Aorta (tissue), 5 donors: ENCODE data around the gene TEX28. TPM values are rescaled to one million over a fixed set of nuclear protein-coding genes. Genes with fewer than 3 reads are reported as not detected.
"Not testable (repeated sequence)": the region's sequence is repeated elsewhere in the genome, so short reads cannot be mapped to it uniquely, and the experiment has no call there.

Experiments used
- ATAC-seq: fragments of 200-7000 bp; cut with Tn5 transposase; one replicate; pipeline ENCODE4 v1.9.1; 2022; ENCODE audit warnings: moderate library complexity; ENCODE audit not compliant: low FRiP score
- DNase-seq, 2 donors: peaks; one replicate each; pipeline ENCODE4 v3.0.0-alpha.2; 2020
- H3K27ac ChIP-seq, 2 donors: one replicate each; pipeline ENCODE4 v1.5.1; 2013; ENCODE audit warnings: low read length in 2 of 2, mild to moderate bottlenecking in 2 of 2, moderate library complexity in 2 of 2, control low read depth in 1 of 2, inconsistent platforms in 1 of 2, low read depth in 1 of 2
- H3K27me3 ChIP-seq, 2 donors: one replicate each; pipeline ENCODE4 v1.6.1; 2013; ENCODE audit warnings: control low read depth in 1 of 2, low read length in 1 of 2, mild to moderate bottlenecking in 1 of 2, moderate library complexity in 1 of 2; ENCODE audit not compliant: insufficient read depth in 2 of 2, control insufficient read depth in 1 of 2
- H3K36me3 ChIP-seq, 2 donors: one replicate each; pipeline ENCODE4 v1.6.1; 2013; ENCODE audit warnings: control low read depth in 1 of 2, low read length in 1 of 2, mild to moderate bottlenecking in 1 of 2; ENCODE audit not compliant: insufficient read depth in 2 of 2, control insufficient read depth in 1 of 2
- H3K4me1 ChIP-seq, 2 donors: one replicate each; pipeline ENCODE4 v1.6.1; 2013; ENCODE audit warnings: low read length in 2 of 2, control low read depth in 1 of 2, mild to moderate bottlenecking in 1 of 2, moderate library complexity in 1 of 2; ENCODE audit not compliant: insufficient read depth in 2 of 2, control insufficient read depth in 1 of 2
- H3K4me3 ChIP-seq, 2 donors: one replicate each; pipeline ENCODE4 v1.5.1; 2013; ENCODE audit warnings: low read length in 2 of 2, control low read depth in 1 of 2, mild to moderate bottlenecking in 1 of 2
- H3K9me3 ChIP-seq: one replicate; pipeline ENCODE4 v1.6.1; 2013; ENCODE audit warnings: mild to moderate bottlenecking, low read length; ENCODE audit not compliant: control insufficient read depth
- WGBS, 2 donors: extraction: QIAGEN DNeasy Blood & Tissue Kit; methylation state at CpG; one replicate each; pipeline ENCODE4 v1.1.7; 2013; 5-methylcytosine and 5-hydroxymethylcytosine counted together
- intact Hi-C, 2 donors: fragments of 100-400 bp; cut with DNase I; formaldehyde crosslinking; loops; one replicate each; pipeline versions ENCODE4 v1.14.2 to v1.15.0; 2022
- polyA plus RNA-seq, 2 donors: library from polyadenylated mRNA; stranded (reverse); fragments of 200-250 nt; gene quantifications; one replicate each; pipeline ENCODE4 v1.2.3, GENCODE V29; 2013
- total RNA-seq, 2 donors: library from RNA; stranded (reverse); fragmentation: NEBNext Ultra II Directional; extraction: Animal tissue kit (Norgen Biotek cat#: 25700); gene quantifications; one replicate each; pipeline ENCODE4 v1.2.1, GENCODE V29; 2021
- donor health status: healthy with polysubstance abuse.
- donor health status: Bipolar disorder and iron deficiency.
- donor health status: DM: no; HTN: no; CAD: no.
- donor health status: DM: no; HTN: no; CAD: no.
- donor health status: DM: yes; HTN: yes; CAD: no.

Gene TEX28
- total and polyA plus RNA-seq, 4 donors = not detected

DNA sequence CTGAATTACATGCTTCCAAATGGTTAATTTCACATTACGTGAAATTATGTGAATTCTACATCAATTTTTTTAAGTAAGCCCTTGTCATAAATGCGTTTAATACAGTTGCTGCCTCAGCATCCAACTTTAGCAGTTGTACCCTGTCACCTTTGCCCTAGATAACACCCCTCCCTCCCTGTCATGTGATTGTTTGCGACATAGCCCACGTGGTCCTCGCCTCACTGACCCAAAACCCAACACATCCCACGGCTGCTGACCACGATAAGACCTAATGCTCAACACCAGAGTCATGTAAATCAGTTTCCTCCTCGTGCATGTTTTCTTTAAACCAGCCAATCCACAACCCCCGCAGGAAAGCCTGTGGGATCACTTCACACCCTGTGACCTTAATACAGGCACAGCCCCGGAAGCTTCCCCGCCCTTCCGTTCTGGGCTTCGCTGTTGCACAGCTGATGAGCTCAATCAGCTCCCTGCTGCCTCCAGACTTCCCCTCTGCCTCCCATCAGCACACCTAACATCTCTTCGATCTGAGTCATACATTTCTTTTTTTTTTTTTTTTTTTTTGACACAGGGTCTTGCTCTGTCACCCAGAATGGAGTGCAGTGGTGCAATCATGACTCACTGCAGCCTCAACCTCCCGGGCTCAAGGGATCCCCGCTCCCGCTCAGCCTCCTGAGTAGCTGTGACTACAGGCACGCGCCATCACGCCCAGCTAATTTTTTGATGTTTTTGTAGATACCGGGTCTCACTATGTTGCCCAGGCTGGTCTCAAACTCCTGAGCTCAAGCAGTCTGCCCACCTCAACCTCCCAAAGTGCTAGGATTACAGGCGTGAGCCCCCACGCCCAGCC lies 10.2 kb downstream of the TEX28 start:
- ATAC-seq = peak; percentile 62
- H3K36me3 ChIP-seq, H3K27me3 ChIP-seq, intact Hi-C loops, H3K27ac ChIP-seq, H3K9me3 ChIP-seq, DNase-seq, H3K4me1 ChIP-seq, H3K4me3 ChIP-seq: not testable (repeated sequence)
- WGBS, 2 donors = no CpG with 5 or more reads among the region's 23 CpGs

GRCh38 chrX:154269245-154269644 lies 25.7 kb downstream of the TEX28 start:
- H3K4me1 ChIP-seq, DNase-seq, ATAC-seq, H3K36me3 ChIP-seq, intact Hi-C loops, H3K27ac ChIP-seq, H3K9me3 ChIP-seq, H3K4me3 ChIP-seq, H3K27me3 ChIP-seq: not testable (repeated sequence)
- WGBS, 2 donors = no CpG with 5 or more reads among the region's 3 CpGs

DNA sequence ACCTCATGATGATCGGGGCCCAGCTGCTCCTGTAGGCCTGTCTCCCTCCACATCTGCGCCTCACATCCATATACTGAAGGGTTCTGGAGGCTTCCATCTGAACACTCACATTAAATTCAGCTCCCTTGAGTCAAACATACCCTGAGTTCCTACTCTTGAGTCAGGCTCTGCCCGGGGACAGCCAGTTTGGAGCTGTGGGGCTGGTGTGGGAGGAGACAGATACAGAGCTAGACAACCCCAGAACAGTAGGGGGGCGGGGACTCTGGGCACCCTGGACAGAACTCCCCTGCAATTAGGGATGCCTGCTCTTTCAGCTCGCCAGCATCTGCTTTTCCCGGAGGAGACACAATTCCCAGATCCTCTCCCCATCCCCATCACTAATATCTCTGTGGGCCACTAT lies 31.9 kb downstream of the TEX28 start:
- H3K27ac ChIP-seq, ATAC-seq, H3K4me1 ChIP-seq, H3K27me3 ChIP-seq, H3K36me3 ChIP-seq, H3K9me3 ChIP-seq, intact Hi-C loops, DNase-seq, H3K4me3 ChIP-seq: not testable (repeated sequence)
- WGBS, 2 donors = no CpG with 5 or more reads among the region's 6 CpGs

GRCh38 chrX:154258711-154259110 lies 36.2 kb downstream of the TEX28 start:
- H3K4me1 ChIP-seq, H3K4me3 ChIP-seq, intact Hi-C loops, H3K36me3 ChIP-seq, H3K27ac ChIP-seq, ATAC-seq, H3K9me3 ChIP-seq, H3K27me3 ChIP-seq, DNase-seq: not testable (repeated sequence)
- no CpG with 5 or more reads among the region's 10 CpGs for WGBS, 2 donors

DNA sequence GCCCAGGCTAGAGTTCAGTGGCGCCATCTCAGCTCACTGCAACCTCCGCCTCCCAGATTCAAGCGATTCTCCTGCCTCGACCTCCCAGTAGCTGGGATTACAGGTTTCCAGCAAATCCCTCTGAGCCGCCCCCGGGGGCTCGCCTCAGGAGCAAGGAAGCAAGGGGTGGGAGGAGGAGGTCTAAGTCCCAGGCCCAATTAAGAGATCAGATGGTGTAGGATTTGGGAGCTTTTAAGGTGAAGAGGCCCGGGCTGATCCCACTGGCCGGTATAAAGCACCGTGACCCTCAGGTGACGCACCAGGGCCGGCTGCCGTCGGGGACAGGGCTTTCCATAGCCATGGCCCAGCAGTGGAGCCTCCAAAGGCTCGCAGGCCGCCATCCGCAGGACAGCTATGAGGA lies 37.6 kb downstream of the TEX28 start, which contains the start of gene OPN1MW3:
TSS of gene OPN1MW3 (plus strand) at position 301 of the 400 bp plus-strand sequence. CDS start at position 339, 38 bp downstream.
- ATAC-seq, H3K27ac ChIP-seq, DNase-seq, H3K4me3 ChIP-seq, H3K36me3 ChIP-seq, intact Hi-C loops, H3K27me3 ChIP-seq, H3K4me1 ChIP-seq, H3K9me3 ChIP-seq: not testable (repeated sequence)
- WGBS, 2 donors = no CpG with 5 or more reads among the region's 17 CpGs

DNA sequence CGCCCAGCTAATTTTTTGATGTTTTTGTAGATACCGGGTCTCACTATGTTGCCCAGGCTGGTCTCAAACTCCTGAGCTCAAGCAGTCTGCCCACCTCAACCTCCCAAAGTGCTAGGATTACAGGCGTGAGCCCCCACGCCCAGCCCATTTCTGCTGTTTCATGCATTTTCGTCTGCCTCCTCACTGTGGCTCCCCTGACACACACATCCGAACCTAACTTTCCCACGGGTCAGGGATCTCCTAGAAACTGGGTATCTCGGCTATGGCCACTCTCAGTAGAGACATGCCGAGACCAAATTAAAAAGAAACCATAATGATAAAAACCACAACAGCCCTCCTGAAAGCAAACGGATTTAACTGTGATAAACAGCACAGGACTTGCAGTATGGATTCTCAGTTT lies 46.8 kb downstream of the TEX28 start:
- DNase-seq, H3K9me3 ChIP-seq, H3K4me3 ChIP-seq, intact Hi-C loops, H3K36me3 ChIP-seq, ATAC-seq, H3K4me1 ChIP-seq, H3K27me3 ChIP-seq, H3K27ac ChIP-seq: not testable (repeated sequence)
- no CpG with 5 or more reads among the region's 10 CpGs for WGBS, 2 donors

DNA sequence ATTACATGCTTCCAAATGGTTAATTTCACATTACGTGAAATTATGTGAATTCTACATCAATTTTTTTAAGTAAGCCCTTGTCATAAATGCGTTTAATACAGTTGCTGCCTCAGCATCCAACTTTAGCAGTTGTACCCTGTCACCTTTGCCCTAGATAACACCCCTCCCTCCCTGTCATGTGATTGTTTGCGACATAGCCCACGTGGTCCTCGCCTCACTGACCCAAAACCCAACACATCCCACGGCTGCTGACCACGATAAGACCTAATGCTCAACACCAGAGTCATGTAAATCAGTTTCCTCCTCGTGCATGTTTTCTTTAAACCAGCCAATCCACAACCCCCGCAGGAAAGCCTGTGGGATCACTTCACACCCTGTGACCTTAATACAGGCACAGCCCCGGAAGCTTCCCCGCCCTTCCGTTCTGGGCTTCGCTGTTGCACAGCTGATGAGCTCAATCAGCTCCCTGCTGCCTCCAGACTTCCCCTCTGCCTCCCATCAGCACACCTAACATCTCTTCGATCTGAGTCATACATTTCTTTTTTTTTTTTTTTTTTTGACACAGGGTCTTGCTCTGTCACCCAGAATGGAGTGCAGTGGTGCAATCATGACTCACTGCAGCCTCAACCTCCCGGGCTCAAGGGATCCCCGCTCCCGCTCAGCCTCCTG lies 47.4 kb downstream of the TEX28 start:
- H3K36me3 ChIP-seq, H3K27me3 ChIP-seq, H3K4me1 ChIP-seq, H3K9me3 ChIP-seq, DNase-seq, intact Hi-C loops, H3K4me3 ChIP-seq, H3K27ac ChIP-seq: not testable (repeated sequence)
- no CpG with 5 or more reads among the region's 17 CpGs for WGBS, 2 donors
- ATAC-seq = peak; percentile 83

DNA sequence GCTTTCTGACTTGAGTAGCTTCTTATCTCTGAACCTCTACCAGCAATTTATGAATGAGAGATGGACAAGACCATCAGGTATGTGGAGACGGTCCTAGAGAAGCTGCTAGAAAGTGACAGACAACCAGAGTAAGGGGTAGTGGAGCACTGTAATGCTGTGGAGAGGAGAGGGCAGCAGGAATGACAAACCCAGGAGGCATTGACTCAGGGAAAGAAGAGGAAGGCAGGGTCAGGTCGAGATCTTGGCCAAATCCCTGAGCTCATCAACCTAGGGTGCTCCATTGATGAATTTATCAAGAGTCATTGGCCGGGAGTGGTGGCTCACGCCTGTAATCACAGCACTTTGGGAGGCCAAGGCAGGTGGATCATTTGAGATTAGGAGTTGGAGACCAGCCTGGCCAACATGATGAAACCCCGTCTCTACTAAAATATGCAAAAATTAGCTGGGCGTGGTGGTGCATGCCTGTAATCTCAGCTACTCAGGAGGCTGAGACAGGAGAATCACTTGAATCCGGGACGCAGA lies 54.9 kb downstream of the TEX28 start:
- H3K36me3 ChIP-seq, H3K27me3 ChIP-seq, H3K9me3 ChIP-seq, H3K4me3 ChIP-seq, ATAC-seq, H3K27ac ChIP-seq, H3K4me1 ChIP-seq, intact Hi-C loops: not testable (repeated sequence)
- WGBS, 2 donors = 86% methylated on average over 6 of the region's 8 CpGs; no CpG with 5 or more reads in 1 of the 2 donors
- peak in 1 of 2 donors; percentile 8 for DNase-seq
